ENCODE results near the gene INPP5F. TPM values are rescaled to one million over a fixed set of nuclear protein-coding genes. Genes with fewer than 3 reads are reported as not detected.
"Not testable (repeated sequence)": the region's sequence is repeated elsewhere in the genome, so short reads cannot be mapped to it uniquely, and the experiment has no call there.

Gene INPP5F
- total RNA-seq, 2 experiments from 2014 or later: 17.4 to 32.0 TPM

GRCh38 chr10:119759832-119760231 lies 34.0 kb downstream of the INPP5F start:
- Mint-ChIP-seq H3K4me1 (peaks cover 12% of the 10 kb centered on the region), H3K9me3 (ENCODE audit: low read depth) (no peaks in the 10 kb centered on the region), H3K4me3 (no peak overlapping the region), H3K36me3 (peaks cover 1% of the 10 kb centered on the region), H3K27ac (no peak overlapping the region), H3K27me3 (no peaks in the 10 kb centered on the region)
- ATAC-seq: no peak
- CTCF ChIA-PET: interaction anchor here (1.0 kb wide), 1 partner anchor 62 kb away, joined by 3 read pairs; no protein-coding TSS in a partner anchor
- DNase-seq: no peak

GRCh38 chr10:119761106-119761505 lies 35.3 kb downstream of the INPP5F start:
- Mint-ChIP-seq H3K9me3 (ENCODE audit: low read depth) (no peaks in the 10 kb centered on the region), H3K36me3 (peaks cover 1% of the 10 kb centered on the region), H3K4me1 (peaks cover 12% of the 10 kb centered on the region), H3K4me3 (no peak overlapping the region), H3K27me3 (no peaks in the 10 kb centered on the region), H3K27ac (no peak overlapping the region)
- DNase-seq: no peak
- ATAC-seq: no peak
- CTCF ChIA-PET: interaction anchor here (1.5 kb wide), 1 partner anchor 11 kb away, joined by 5 read pairs; no protein-coding TSS in a partner anchor

GRCh38 chr10:119762035-119762434 lies 36.2 kb downstream of the INPP5F start:
- peaks cover 1% of the 10 kb centered on the region for H3K36me3 Mint-ChIP-seq
- H3K27ac Mint-ChIP-seq: no peak overlapping the region
- no peak overlapping the region for H3K4me3 Mint-ChIP-seq
- H3K4me1 Mint-ChIP-seq: peaks cover 12% of the 10 kb centered on the region
- ATAC-seq (no peak), DNase-seq (no peak)
- H3K9me3 Mint-ChIP-seq (ENCODE audit: low read depth): no peaks in the 10 kb centered on the region
- CTCF ChIA-PET: interaction anchor here (0.7 to 1.6 kb wide), 2 partner anchors 52 to 98 kb away, joined by 3 to 4 read pairs; no protein-coding TSS in a partner anchor
- H3K27me3 Mint-ChIP-seq: no peaks in the 10 kb centered on the region

GRCh38 chr10:119762805-119763798 lies 37.3 kb downstream of the INPP5F start:
- ATAC-seq (peak; percentile 60), DNase-seq (no peak)
- Mint-ChIP-seq H3K4me3 (no peak overlapping the region), H3K4me1 (peaks cover 12% of the 10 kb centered on the region), H3K9me3 (ENCODE audit: low read depth) (no peaks in the 10 kb centered on the region), H3K27me3 (no peaks in the 10 kb centered on the region), H3K27ac (peak overlapping the region; percentile 12), H3K36me3 (peaks cover 1% of the 10 kb centered on the region)
- CTCF ChIA-PET: interaction anchor here (1.6 to 2.9 kb wide), 2 partner anchors 12 to 97 kb away, joined by 3 to 16 read pairs; no protein-coding TSS in a partner anchor

- Mint-ChIP-seq H3K4me3 (no peak overlapping the region), H3K27me3 (no peaks in the 10 kb centered on the region), H3K9me3 (ENCODE audit: low read depth) (no peaks in the 10 kb centered on the region), H3K4me1 (peaks cover 2% of the 10 kb centered on the region), H3K27ac (no peak overlapping the region), H3K36me3 (no peaks in the 10 kb centered on the region)
- CTCF ChIA-PET: no interaction called here
- no peak for ATAC-seq
- DNase-seq: no peak
Measured at GRCh38 chr10:119768455-119769094, 42.7 kb downstream of the INPP5F start.

GRCh38 chr10:119769886-119770285 lies 44.0 kb downstream of the INPP5F start:
- Mint-ChIP-seq H3K9me3 (ENCODE audit: low read depth) (no peaks in the 10 kb centered on the region), H3K36me3 (no peaks in the 10 kb centered on the region), H3K4me3 (no peak overlapping the region), H3K27me3 (no peaks in the 10 kb centered on the region), H3K27ac (no peak overlapping the region), H3K4me1 (peaks cover 2% of the 10 kb centered on the region)
- no peak for DNase-seq
- CTCF ChIA-PET: interaction anchor here (2.1 to 3.8 kb wide), 2 partner anchors 19 to 83 kb away, joined by 5 to 17 read pairs; no protein-coding TSS in a partner anchor
- ATAC-seq: no peak

GRCh38 chr10:119770928-119771327 lies 45.1 kb downstream of the INPP5F start:
- CTCF ChIA-PET: interaction anchor here (2.1 to 3.8 kb wide), 2 partner anchors 20 to 84 kb away, joined by 5 to 17 read pairs; no protein-coding TSS in a partner anchor
- Mint-ChIP-seq H3K9me3 (ENCODE audit: low read depth) (no peaks in the 10 kb centered on the region), H3K4me3 (no peak overlapping the region), H3K4me1 (peaks cover 2% of the 10 kb centered on the region), H3K27me3 (no peaks in the 10 kb centered on the region), H3K27ac (no peak overlapping the region), H3K36me3 (peaks cover 2% of the 10 kb centered on the region)
- DNase-seq: no peak
- no peak for ATAC-seq

GRCh38 chr10:119772334-119772733 lies 46.5 kb downstream of the INPP5F start:
- H3K9me3 Mint-ChIP-seq (ENCODE audit: low read depth): no peaks in the 10 kb centered on the region
- DNase-seq (no peak), ATAC-seq (no peak)
- no peak overlapping the region for H3K4me3 Mint-ChIP-seq
- peaks cover 2% of the 10 kb centered on the region for H3K36me3 Mint-ChIP-seq
- H3K4me1 Mint-ChIP-seq: peaks cover 2% of the 10 kb centered on the region
- no peaks in the 10 kb centered on the region for H3K27me3 Mint-ChIP-seq
- CTCF ChIA-PET: interaction anchor here (1.4 to 3.8 kb wide), 2 partner anchors 21 to 46 kb away, joined by 3 to 17 read pairs; partner anchors contain the start of gene INPP5F
- H3K27ac Mint-ChIP-seq: no peak overlapping the region

- not testable (repeated sequence) for H3K4me3 Mint-ChIP-seq; H3K36me3 Mint-ChIP-seq; ATAC-seq; H3K4me1 Mint-ChIP-seq; H3K9me3 Mint-ChIP-seq (ENCODE audit: low read depth); H3K27ac Mint-ChIP-seq; H3K27me3 Mint-ChIP-seq; DNase-seq
- CTCF ChIA-PET: interaction anchor here (1.4 kb wide), 1 partner anchor 47 kb away, joined by 3 read pairs; the partner anchor contains the start of gene INPP5F
Measured at GRCh38 chr10:119773041-119773440, 47.2 kb downstream of the INPP5F start.

- Mint-ChIP-seq H3K27ac (no peak overlapping the region), H3K27me3 (no peaks in the 10 kb centered on the region)
- ATAC-seq: no peak
Measured at GRCh38 chr10:119775529-119775928, 49.7 kb downstream of the INPP5F start.

GRCh38 chr10:119776536-119776935 lies 50.7 kb downstream of the INPP5F start:
- ATAC-seq (no peak), DNase-seq (no peak)
- H3K36me3 Mint-ChIP-seq: peaks cover 4% of the 10 kb centered on the region
- no peaks in the 10 kb centered on the region for H3K27me3 Mint-ChIP-seq
- no peaks in the 10 kb centered on the region for H3K9me3 Mint-ChIP-seq (ENCODE audit: low read depth)
- no peaks in the 10 kb centered on the region for H3K4me1 Mint-ChIP-seq
- CTCF ChIA-PET: no interaction called here
- H3K4me3 Mint-ChIP-seq: no peak overlapping the region
- H3K27ac Mint-ChIP-seq: no peak overlapping the region

More at GRCh38 chr10:119775529-119775928, 49.7 kb downstream of the INPP5F start:
- peaks cover 2% of the 10 kb centered on the region for H3K4me1 Mint-ChIP-seq
- H3K36me3 Mint-ChIP-seq: peaks cover 2% of the 10 kb centered on the region
- no peak for DNase-seq
- CTCF ChIA-PET: interaction anchor here (1.1 kb wide), 1 partner anchor 88 kb away, joined by 3 read pairs; no protein-coding TSS in a partner anchor
- no peak overlapping the region for H3K4me3 Mint-ChIP-seq
- no peaks in the 10 kb centered on the region for H3K9me3 Mint-ChIP-seq (ENCODE audit: low read depth)

- peaks cover 4% of the 10 kb centered on the region for H3K36me3 Mint-ChIP-seq
- ATAC-seq (no peak), DNase-seq (no peak)
- CTCF ChIA-PET: no interaction called here
- H3K4me3 Mint-ChIP-seq: no peak overlapping the region
- no peak overlapping the region for H3K27ac Mint-ChIP-seq
- no peaks in the 10 kb centered on the region for H3K9me3 Mint-ChIP-seq (ENCODE audit: low read depth)
- no peaks in the 10 kb centered on the region for H3K27me3 Mint-ChIP-seq
- no peaks in the 10 kb centered on the region for H3K4me1 Mint-ChIP-seq
Measured at GRCh38 chr10:119777686-119778085, 51.8 kb downstream of the INPP5F start.

GRCh38 chr10:119778776-119779445 lies 53.1 kb downstream of the INPP5F start:
- CTCF ChIA-PET: no interaction called here
- no peaks in the 10 kb centered on the region for H3K9me3 Mint-ChIP-seq (ENCODE audit: low read depth)
- H3K27ac Mint-ChIP-seq: no peak overlapping the region
- no peaks in the 10 kb centered on the region for H3K27me3 Mint-ChIP-seq
- H3K4me1 Mint-ChIP-seq: peaks cover 3% of the 10 kb centered on the region
- H3K36me3 Mint-ChIP-seq: peaks cover 4% of the 10 kb centered on the region
- DNase-seq (no peak), ATAC-seq (no peak)
- no peak overlapping the region for H3K4me3 Mint-ChIP-seq

Data from activated CD8-positive, alpha-beta memory T cell treated with anti-CD3 and anti-CD28 coated beads, Interleukin-2, amount 10 ng/mL, durations not matched to agents 7 days and 5 days (primary cell).